ENCODE results near the gene HS6ST3.

GRCh38 chr13:96684469-96684868 lies 594.6 kb downstream of the HS6ST3 start:
- no peak for TF ChIP-seq EZH2 (IDR thresholded peaks at IDR 0.05; ENCODE audit: borderline replicate concordance, low read length)
- no peak for TF ChIP-seq CTCF (IDR thresholded peaks at IDR 0.05; ENCODE audit: low read length)

Measured in OCI-LY1 (cell line).